ENCODE measurements around the gene ILDR2. TPM values are rescaled to one million over a fixed set of nuclear protein-coding genes. Genes with fewer than 3 reads are reported as not detected.

Gene ILDR2
- total RNA-seq, 1 experiment from 2014 or later = 0.42 TPM

GRCh38 chr1:166915941-166916340 lies 59.4 kb downstream of the ILDR2 start:
- intact Hi-C loops (cut with micrococcal nuclease) = loop anchor here (10.0 kb wide), 1 partner anchor 209 kb away; no protein-coding TSS in a partner anchor
- no peaks in the 10 kb centered on the region for H3K27me3 Mint-ChIP-seq (ENCODE audit: insufficient read depth, unreplicated experiment)
- BruUV-seq (replicated peaks) = no TSS peak
- TF ChIP-seq CTCF (IDR thresholded peaks at IDR 0.05; ENCODE audit: unreplicated experiment) = no peak
- ChIA-PET POLR2A (interaction anchor here (0.7 to 2.0 kb wide), 2 partner anchors 9 to 58 kb away, joined by 4 to 5 read pairs; no protein-coding TSS in a partner anchor), CTCF (interaction anchor here (0.6 to 32.8 kb wide), 3 partner anchors 142 to 527 kb away, joined by 3 to 1662 read pairs (median 5); no protein-coding TSS in a partner anchor)
- H3K9me3 Mint-ChIP-seq (ENCODE audit: unreplicated experiment) = no peaks in the 10 kb centered on the region
- peaks cover 6% of the 10 kb centered on the region for H3K36me3 Mint-ChIP-seq (ENCODE audit: insufficient read depth, unreplicated experiment)
- H3K4me1 Mint-ChIP-seq (ENCODE audit: insufficient read depth, unreplicated experiment) = peaks cover 6% of the 10 kb centered on the region
- H3K4me3 Mint-ChIP-seq (ENCODE audit: unreplicated experiment) = no peak overlapping the region
- DNase-seq (ENCODE audit: unreplicated experiment) = peak; percentile 56
- no peak overlapping the region for H3K27ac Mint-ChIP-seq (ENCODE audit: low read depth, unreplicated experiment)

- peaks cover 6% of the 10 kb centered on the region for H3K4me1 Mint-ChIP-seq (ENCODE audit: insufficient read depth, unreplicated experiment)
- no peak for TF ChIP-seq CTCF (IDR thresholded peaks at IDR 0.05; ENCODE audit: unreplicated experiment)
- CTCF ChIA-PET = interaction anchor here (0.5 to 32.8 kb wide), 6 partner anchors 31 to 352 kb away, joined by 3 to 1662 read pairs (median 4); no protein-coding TSS in a partner anchor
- H3K36me3 Mint-ChIP-seq (ENCODE audit: insufficient read depth, unreplicated experiment) = peaks cover 6% of the 10 kb centered on the region
- H3K4me3 Mint-ChIP-seq (ENCODE audit: unreplicated experiment) = no peak overlapping the region
- H3K27ac Mint-ChIP-seq (ENCODE audit: low read depth, unreplicated experiment) = no peak overlapping the region
- H3K27me3 Mint-ChIP-seq (ENCODE audit: insufficient read depth, unreplicated experiment) = no peaks in the 10 kb centered on the region
- no TSS peak for BruUV-seq (replicated peaks)
- H3K9me3 Mint-ChIP-seq (ENCODE audit: unreplicated experiment) = no peaks in the 10 kb centered on the region
- intact Hi-C loops (cut with micrococcal nuclease) = loop anchor here (10.0 kb wide), 1 partner anchor 210 kb away; no protein-coding TSS in a partner anchor
- POLR2A ChIA-PET = interaction anchor here (2.0 kb wide), 1 partner anchor 8 kb away, joined by 5 read pairs; no protein-coding TSS in a partner anchor
- no peak for DNase-seq (ENCODE audit: unreplicated experiment)
Measured at GRCh38 chr1:166915042-166915441, 60.3 kb downstream of the ILDR2 start.

- POLR2A ChIA-PET = interaction anchor here (0.6 to 0.9 kb wide), 2 partner anchors 20 to 79 kb away, joined by 3 to 5 read pairs; no protein-coding TSS in a partner anchor
Measured at GRCh38 chr1:166914111-166914510, 61.2 kb downstream of the ILDR2 start.

More at GRCh38 chr1:166914111-166914510, 61.2 kb downstream of the ILDR2 start:
- CTCF ChIA-PET = interaction anchor here (0.6 to 32.8 kb wide), 5 partner anchors 30 to 1044 kb away, joined by 3 to 1662 read pairs (median 4); no protein-coding TSS in a partner anchor
- no peaks in the 10 kb centered on the region for H3K27me3 Mint-ChIP-seq (ENCODE audit: insufficient read depth, unreplicated experiment)
- intact Hi-C loops (cut with micrococcal nuclease) = loop anchor here (5.0 to 10.0 kb wide), 2 partner anchors 211 to 618 kb away; no protein-coding TSS in a partner anchor
- H3K4me3 Mint-ChIP-seq (ENCODE audit: unreplicated experiment) = no peak overlapping the region
- H3K4me1 Mint-ChIP-seq (ENCODE audit: insufficient read depth, unreplicated experiment) = peaks cover 6% of the 10 kb centered on the region
- no peak for DNase-seq (ENCODE audit: unreplicated experiment)
- H3K27ac Mint-ChIP-seq (ENCODE audit: low read depth, unreplicated experiment) = no peak overlapping the region
- no peak for TF ChIP-seq CTCF (IDR thresholded peaks at IDR 0.05; ENCODE audit: unreplicated experiment)
- H3K36me3 Mint-ChIP-seq (ENCODE audit: insufficient read depth, unreplicated experiment) = peaks cover 6% of the 10 kb centered on the region
- H3K9me3 Mint-ChIP-seq (ENCODE audit: unreplicated experiment) = no peaks in the 10 kb centered on the region
- no TSS peak for BruUV-seq (replicated peaks)

Data from MCF 10A (cell line).